Measurements from ENCODE around the gene GOLGA1. TPM values are rescaled to one million over a fixed set of nuclear protein-coding genes. Genes with fewer than 3 reads are reported as not detected.

GOLGA1 gene
- total and polyA plus RNA-seq, 12 donors, result 6.8 to 26.0 (median 18.3) TPM

- intact Hi-C loops (cut with DNase I), result loop anchor here in 1 of 10 donors (5.0 kb wide), 1 partner anchor 73 kb away; the partner anchor contains the start of gene GOLGA1
Measured at GRCh38 chr9:124869466-124869985, 71.4 kb downstream of the GOLGA1 start.

GRCh38 chr9:124868511-124869465 is 72.1 kb downstream of the GOLGA1 start:
- Histone ChIP-seq H3K4me3 (peak overlapping the region; percentile 83 to 99 (median 92)), H3K36me3 (peaks cover 0 to 26% (median 3%) of the 10 kb centered on the region in 9 donors), H3K27me3 (no peaks in the 10 kb centered on the region), H3K27ac (peak overlapping the region; percentile 79 to 98 (median 96)), H3K9me3 (no peaks in the 10 kb centered on the region), H3K4me1 (peaks cover 28 to 59% (median 50%) of the 10 kb centered on the region in 9 donors)
- peak; percentile 87 to 94 (median 92) for ATAC-seq
- TF ChIP-seq CTCF (IDR thresholded peaks at IDR 0.05), result peak in 2 of 9 donors; percentile 14 to 26
- 1% methylated on average over 85 to 101 of the region's 101 CpGs for WGBS, 2 donors
- peak; percentile 85 to 91 for DNase-seq
- intact Hi-C loops (cut with DNase I), result loop anchor here in 1 of 10 donors (5.0 kb wide), 1 partner anchor 74 kb away; the partner anchor contains the start of gene GOLGA1

More at GRCh38 chr9:124869466-124869985, 71.4 kb downstream of the GOLGA1 start:
- H3K4me1 ChIP-seq, result peaks cover 28 to 62% (median 56%) of the 10 kb centered on the region in 9 donors
- peak; percentile 2 to 32 (median 6) for ATAC-seq
- 0 to 1% methylated on average over 35 to 40 of the region's 41 CpGs for whole genome bisulfite sequencing, 2 donors
- TF ChIP-seq CTCF (IDR thresholded peaks at IDR 0.05), result no peak
- peak overlapping the region; percentile 83 to 99 (median 92) for H3K4me3 ChIP-seq
- H3K27me3 ChIP-seq, result no peaks in the 10 kb centered on the region
- H3K36me3 ChIP-seq, result peaks cover 0 to 34% (median 7%) of the 10 kb centered on the region in 9 donors
- H3K9me3 ChIP-seq, result no peaks in the 10 kb centered on the region
- DNase-seq, result no peak
- H3K27ac ChIP-seq, result peak overlapping the region; percentile 79 to 98 (median 96)

- DNase-seq (no peak), ATAC-seq (peak in 5 of 8 donors; percentile 18 to 44 (median 27))
- Histone ChIP-seq H3K27ac (peak overlapping the region; percentile 21 to 98 (median 89)), H3K27me3 (no peaks in the 10 kb centered on the region), H3K36me3 (peaks cover 0 to 28% (median 22%) of the 10 kb centered on the region in 9 donors), H3K9me3 (no peaks in the 10 kb centered on the region), H3K4me1 (peaks cover 9 to 53% (median 47%) of the 10 kb centered on the region in 9 donors), H3K4me3 (peak overlapping the region in 1 of 10 donors; percentile 17)
- TF ChIP-seq CTCF (IDR thresholded peaks at IDR 0.05), result no peak
- intact Hi-C loops (cut with DNase I), result no loop called here
- 52 to 57% methylated on average over 7 of the region's 7 CpGs for WGBS, 2 donors
Measured at GRCh38 chr9:124863371-124863871, 77.5 kb downstream of the GOLGA1 start.
